Stimulated activated CD4-positive, alpha-beta T cell treated with anti-CD3 and anti-CD28 coated beads, Interleukin-4, amount 100 ng/mL, for 48 hours (primary cell): ENCODE data around the gene LAMP2.

Source experiments
- DNase-seq, 2 donors: peaks; one replicate each; pipeline ENCODE4 v3.0.0-alpha.2; 2020; ENCODE audit warnings: low read depth in 2 of 2

Gene LAMP2

GRCh38 chrX:120457766-120458180, 11.3 kb downstream of the LAMP2 start:
- no peak for DNase-seq

GRCh38 chrX:120456973-120457372, 12.1 kb downstream of the LAMP2 start:
- DNase-seq: no peak

- no peak for DNase-seq
Observed at GRCh38 chrX:120453985-120454384, 15.1 kb downstream of the LAMP2 start.

- DNase-seq: no peak
Observed at GRCh38 chrX:120452131-120452530, 17.0 kb downstream of the LAMP2 start.

GRCh38 chrX:120450163-120450562, 18.9 kb downstream of the LAMP2 start:
- DNase-seq: no peak

GRCh38 chrX:120446498-120446897, 22.6 kb downstream of the LAMP2 start:
- no peak for DNase-seq

GRCh38 chrX:120439921-120440320, 29.2 kb downstream of the LAMP2 start:
- no peak for DNase-seq

- DNase-seq: no peak
Observed at GRCh38 chrX:120429776-120430540, 39.1 kb downstream of the LAMP2 start.

GRCh38 chrX:120428309-120428708, 40.8 kb downstream of the LAMP2 start:
- no peak for DNase-seq

- DNase-seq: no peak
Observed at GRCh38 chrX:120426599-120426998, 42.5 kb downstream of the LAMP2 start.

- no peak for DNase-seq
Observed at GRCh38 chrX:120419463-120419862, 49.6 kb downstream of the LAMP2 start.

GRCh38 chrX:120408168-120408567, 60.9 kb downstream of the LAMP2 start:
- no peak for DNase-seq

GRCh38 chrX:120406638-120407037, 62.5 kb downstream of the LAMP2 start:
- no peak for DNase-seq

GRCh38 chrX:120402369-120402768, 66.7 kb downstream of the LAMP2 start:
- DNase-seq: no peak

- no peak for DNase-seq
Observed at GRCh38 chrX:120401301-120401700, 67.8 kb downstream of the LAMP2 start.

- no peak for DNase-seq
Observed at GRCh38 chrX:120380699-120381098, 88.4 kb downstream of the LAMP2 start.

GRCh38 chrX:120379937-120380681, 89.0 kb downstream of the LAMP2 start:
- DNase-seq: no peak

GRCh38 chrX:120378570-120378969, 90.5 kb downstream of the LAMP2 start:
- no peak for DNase-seq
